DOHH2 (cell line): ENCODE results near the gene CYBA.

Source experiments
- H3F3A ChIP-seq: fragments of 200-600 bp; sonication (generic), shearing (Covaris generic); 2 replicates; pipeline ENCODE4 v1.6.0; 2016; ENCODE audit warnings: antibody characterized with exemption, mild to moderate bottlenecking; ENCODE audit not compliant: control insufficient read depth, insufficient read depth
- H3K27ac ChIP-seq: fragments of 200-600 bp; sonication (generic); 2 replicates; pipeline ENCODE4 v1.5.1; 2014; ENCODE audit warnings: low read depth, mild to moderate bottlenecking, low read length, moderate library complexity
- H3K27me3 ChIP-seq: fragments of 200-600 bp; sonication (generic); 2 replicates; pipeline ENCODE4 v1.6.1; 2014; ENCODE audit warnings: mild to moderate bottlenecking, low read length, mixed read lengths; ENCODE audit not compliant: control insufficient read depth
- H3K36me3 ChIP-seq: fragments of 200-600 bp; sonication (generic); 2 replicates; pipeline ENCODE4 v1.6.1; 2014; ENCODE audit warnings: mild to moderate bottlenecking, low read length, moderate library complexity, mixed read lengths; ENCODE audit not compliant: control insufficient read depth
- H3K4me1 ChIP-seq: fragments of 200-600 bp; sonication (generic); 2 replicates; pipeline ENCODE4 v1.6.1; 2014; ENCODE audit warnings: mild to moderate bottlenecking, low read length, mixed read lengths; ENCODE audit not compliant: control insufficient read depth
- H3K4me2 ChIP-seq: fragments of 200-600 bp; sonication (generic); 2 replicates; pipeline ENCODE4 v1.6.0; 2014; ENCODE audit warnings: mild to moderate bottlenecking, low read length, moderate library complexity
- H3K4me3 ChIP-seq: fragments of 200-600 bp; sonication (generic); 2 replicates; pipeline ENCODE4 v1.5.1; 2014; ENCODE audit warnings: mild to moderate bottlenecking, low read length, mixed read lengths
- H3K79me2 ChIP-seq: fragments of 200-600 bp; sonication (generic); 2 replicates; pipeline ENCODE4 v1.6.1; 2014; ENCODE audit warnings: mild to moderate bottlenecking, low read length, mixed read lengths; ENCODE audit not compliant: control insufficient read depth
- H3K9me2 ChIP-seq: fragments of 200-600 bp; sonication (generic); replicated peaks from 2 replicates; pipeline ENCODE4 v1.6.1; 2014; ENCODE audit warnings: mild to moderate bottlenecking, low read length, mixed read lengths; ENCODE audit not compliant: control insufficient read depth
- H3K9me3 ChIP-seq: fragments of 200-600 bp; sonication (generic); 2 replicates; pipeline ENCODE4 v1.6.1; 2014; ENCODE audit warnings: antibody characterized with exemption, low read length, mixed read lengths; ENCODE audit not compliant: control insufficient read depth, insufficient read depth
- H4K20me1 ChIP-seq: fragments of 200-600 bp; sonication (generic); 2 replicates; pipeline ENCODE4 v1.6.0; 2014; ENCODE audit warnings: low read depth, mild to moderate bottlenecking, antibody characterized with exemption, low read length, moderate library complexity; ENCODE audit not compliant: control insufficient read depth, insufficient read depth
- EZH2phosphoT487 ChIP-seq: fragments of 200-600 bp; sonication (generic); IDR thresholded peaks from 2 replicates; pipeline ENCODE4 v1.6.1; 2017; ENCODE audit warnings: borderline replicate concordance, mild to moderate bottlenecking, antibody characterized with exemption, low read length, moderate library complexity, mixed read lengths
- TF ChIP-seq, protein P1 (sequence below): fragments of 200-600 bp; sonication (generic); IDR thresholded peaks from one replicate; pipeline ENCODE4 v1.5.1; 2014; ENCODE audit warnings: antibody characterized with exemption, mild to moderate bottlenecking, low read depth, low read length; ENCODE audit not compliant: poor library complexity, severe bottlenecking

Gene CYBA

DNA sequence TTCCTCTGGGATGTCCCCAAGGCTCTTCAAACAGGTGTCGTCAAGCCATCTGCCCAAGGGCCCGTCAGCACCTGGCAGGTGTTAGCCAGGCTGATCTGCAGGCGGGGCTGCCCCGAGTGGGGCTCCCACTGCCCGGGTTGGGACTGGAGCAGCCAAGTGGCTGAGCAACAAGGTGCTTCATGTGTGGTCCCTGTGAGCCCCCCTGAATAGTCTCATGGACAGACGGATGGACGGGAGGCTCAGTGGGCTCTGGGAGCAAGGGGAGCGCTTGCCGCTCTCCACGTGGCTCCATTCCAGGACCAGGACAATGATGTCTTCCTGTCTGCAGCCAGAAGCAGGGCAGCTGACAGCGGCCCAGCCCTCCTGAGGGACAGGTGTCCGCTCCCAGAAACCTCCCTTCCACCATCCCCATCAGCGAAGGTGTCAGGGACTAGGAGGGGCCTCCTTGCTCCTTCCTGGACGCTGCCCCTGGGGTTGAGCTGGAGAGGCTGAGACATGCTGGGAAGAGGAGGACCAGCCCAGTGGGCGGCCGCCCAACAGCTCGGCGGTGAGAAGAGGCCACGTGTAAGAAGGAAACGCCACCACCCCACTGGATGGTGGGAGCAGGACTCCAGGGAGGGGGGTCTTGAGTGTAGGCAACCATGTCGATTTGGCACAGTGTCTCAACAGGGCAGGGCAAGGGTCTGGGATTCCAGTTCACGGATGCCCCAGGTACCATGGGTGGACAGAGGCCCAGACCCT, 25.8 kb upstream of the CYBA start:
- no peaks in the 10 kb centered on the region for H3K79me2 ChIP-seq
- no peak overlapping the region for H3K27ac ChIP-seq
- no peaks in the 10 kb centered on the region for H3K9me3 ChIP-seq
- H3F3A ChIP-seq: peaks cover 9% of the 10 kb centered on the region
- TF ChIP-seq, protein P1, sequence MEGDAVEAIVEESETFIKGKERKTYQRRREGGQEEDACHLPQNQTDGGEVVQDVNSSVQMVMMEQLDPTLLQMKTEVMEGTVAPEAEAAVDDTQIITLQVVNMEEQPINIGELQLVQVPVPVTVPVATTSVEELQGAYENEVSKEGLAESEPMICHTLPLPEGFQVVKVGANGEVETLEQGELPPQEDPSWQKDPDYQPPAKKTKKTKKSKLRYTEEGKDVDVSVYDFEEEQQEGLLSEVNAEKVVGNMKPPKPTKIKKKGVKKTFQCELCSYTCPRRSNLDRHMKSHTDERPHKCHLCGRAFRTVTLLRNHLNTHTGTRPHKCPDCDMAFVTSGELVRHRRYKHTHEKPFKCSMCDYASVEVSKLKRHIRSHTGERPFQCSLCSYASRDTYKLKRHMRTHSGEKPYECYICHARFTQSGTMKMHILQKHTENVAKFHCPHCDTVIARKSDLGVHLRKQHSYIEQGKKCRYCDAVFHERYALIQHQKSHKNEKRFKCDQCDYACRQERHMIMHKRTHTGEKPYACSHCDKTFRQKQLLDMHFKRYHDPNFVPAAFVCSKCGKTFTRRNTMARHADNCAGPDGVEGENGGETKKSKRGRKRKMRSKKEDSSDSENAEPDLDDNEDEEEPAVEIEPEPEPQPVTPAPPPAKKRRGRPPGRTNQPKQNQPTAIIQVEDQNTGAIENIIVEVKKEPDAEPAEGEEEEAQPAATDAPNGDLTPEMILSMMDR: no peak
- TF ChIP-seq EZH2phosphoT487: no peak
- H3K27me3 ChIP-seq: no peaks in the 10 kb centered on the region
- H4K20me1 ChIP-seq: no peaks in the 10 kb centered on the region
- no peaks in the 10 kb centered on the region for H3K9me2 ChIP-seq
- H3K36me3 ChIP-seq: peaks cover 14% of the 10 kb centered on the region
- no peak overlapping the region for H3K4me2 ChIP-seq
- no peak overlapping the region for H3K4me3 ChIP-seq
- H3K4me1 ChIP-seq: peaks cover 15% of the 10 kb centered on the region

DNA sequence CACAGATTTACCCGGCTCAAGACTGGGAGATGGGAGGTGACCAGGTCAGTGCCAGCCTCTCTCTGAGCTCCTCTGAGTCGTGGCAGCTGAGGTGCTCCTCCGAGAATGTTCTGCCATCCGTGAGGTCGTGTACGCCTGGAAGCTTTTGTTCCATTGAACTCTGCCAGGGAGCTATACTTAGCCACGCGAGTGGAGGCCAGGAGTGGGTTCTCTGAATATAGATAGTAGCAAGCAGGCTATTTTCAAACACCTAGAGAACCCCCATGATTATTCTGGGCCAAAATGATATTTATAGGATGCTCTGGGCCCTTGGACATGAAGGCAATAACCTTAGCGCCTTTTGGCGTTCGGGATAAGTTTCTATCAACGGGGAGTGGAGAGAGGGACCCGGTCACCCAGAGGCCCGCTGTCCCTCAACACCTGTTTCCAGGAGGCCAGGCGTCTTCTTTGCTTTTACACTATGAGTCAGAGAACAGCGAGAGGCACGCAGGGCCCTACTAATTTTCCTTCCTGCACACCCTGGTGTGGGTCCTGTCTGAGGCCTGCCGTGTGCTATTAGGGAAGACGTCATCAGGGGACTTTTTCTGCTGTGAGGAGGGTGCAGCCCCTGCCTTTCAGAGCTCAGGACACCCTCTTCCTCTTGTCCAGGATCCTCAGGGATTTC, 23.0 kb upstream of the CYBA start:
- H4K20me1 ChIP-seq: no peaks in the 10 kb centered on the region
- H3K36me3 ChIP-seq: peaks cover 12% of the 10 kb centered on the region; the same call in 1 of the 2 replicates
- H3K79me2 ChIP-seq: no peaks in the 10 kb centered on the region
- no peaks in the 10 kb centered on the region for H3K4me1 ChIP-seq
- no peak overlapping the region for H3K4me2 ChIP-seq
- no peak overlapping the region for H3K4me3 ChIP-seq
- no peaks in the 10 kb centered on the region for H3K27me3 ChIP-seq
- no peak overlapping the region for H3K27ac ChIP-seq
- TF ChIP-seq EZH2phosphoT487: no peak
- TF ChIP-seq, protein P1: no peak
- no peaks in the 10 kb centered on the region for H3K9me3 ChIP-seq
- H3F3A ChIP-seq: no peaks in the 10 kb centered on the region
- no peaks in the 10 kb centered on the region for H3K9me2 ChIP-seq

DNA sequence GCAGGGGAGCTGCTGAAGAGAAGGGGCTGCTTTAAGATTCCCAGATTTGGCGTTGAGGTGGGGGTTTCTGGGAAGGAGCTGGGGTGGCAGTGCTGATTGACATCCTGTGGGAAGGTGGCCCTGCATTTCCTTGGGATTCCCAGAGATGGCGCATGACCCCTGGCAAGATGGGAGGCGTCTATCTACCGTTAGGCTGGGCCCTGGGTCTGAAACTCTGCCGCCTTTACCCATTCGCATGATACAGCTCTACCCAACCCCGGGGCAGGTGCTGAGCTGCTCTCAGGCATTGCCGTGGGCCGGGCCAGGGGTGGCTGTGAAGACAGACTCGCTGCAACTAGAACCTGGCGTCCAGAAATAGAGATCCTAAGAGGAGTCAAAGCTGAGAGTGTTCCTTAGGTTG, 21.9 kb upstream of the CYBA start:
- Histone ChIP-seq H3K27me3 (no peaks in the 10 kb centered on the region), H3F3A (no peaks in the 10 kb centered on the region), H3K9me3 (no peaks in the 10 kb centered on the region), H3K9me2 (no peaks in the 10 kb centered on the region), H3K36me3 (peaks cover 18% of the 10 kb centered on the region; the same call in 1 of the 2 replicates), H3K4me1 (no peaks in the 10 kb centered on the region), H3K79me2 (no peaks in the 10 kb centered on the region), H3K4me2 (no peak overlapping the region), H3K27ac (no peak overlapping the region), H4K20me1 (no peaks in the 10 kb centered on the region), H3K4me3 (no peak overlapping the region)
- TF ChIP-seq EZH2phosphoT487: no peak
- TF ChIP-seq, protein P1: no peak
